ENCODE data around the gene TMEM115. TPM values are rescaled to one million over a fixed set of nuclear protein-coding genes. Genes with fewer than 3 reads are reported as not detected.

Gene TMEM115
- total and polyA plus RNA-seq, 7 experiments from 2014 or later, result 17.7 to 40.9 (median 26.0) TPM

DNA sequence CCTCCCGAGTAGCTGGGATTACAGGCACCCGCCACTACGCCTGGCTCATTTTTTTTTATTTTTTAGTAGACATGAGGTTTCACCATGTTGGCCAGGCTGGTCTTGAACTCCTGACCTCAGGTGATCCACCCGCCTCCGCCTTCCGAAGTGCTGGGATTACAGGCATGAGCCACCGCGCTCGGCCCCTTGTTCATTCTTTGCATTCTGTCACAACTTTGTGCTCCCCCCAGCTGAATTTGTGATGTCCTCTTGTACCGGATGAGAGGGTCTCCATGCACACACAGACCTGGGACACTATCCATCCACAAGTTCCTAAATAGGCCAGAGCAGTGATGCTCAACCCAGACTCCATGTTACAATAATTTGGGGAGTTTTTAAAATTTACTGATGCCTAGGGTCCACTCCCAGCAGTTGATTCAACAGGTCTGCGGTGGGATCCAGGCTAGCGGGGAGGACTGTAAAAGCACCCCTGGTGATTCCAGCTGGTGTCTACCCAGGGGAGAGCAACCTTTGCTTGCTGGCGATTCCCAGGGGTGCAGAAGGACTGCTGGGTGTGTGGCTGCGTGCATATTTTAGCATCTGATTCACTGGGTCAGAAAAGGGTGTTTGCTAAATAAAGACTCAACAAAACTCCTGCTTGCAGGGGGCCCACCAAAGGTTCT, 19.7 kb downstream of the TMEM115 start:
- intact Hi-C loops (cut with micrococcal nuclease), result loop anchor here in 1 of 2 donors (2.0 to 5.0 kb wide), 2 partner anchors 233 to 1333 kb away; partner anchors contain the start of gene TEX264
- peaks cover 0 to 30% (median 0%) of the 10 kb centered on the region in 5 donors for H3K36me3 Mint-ChIP-seq

DNA sequence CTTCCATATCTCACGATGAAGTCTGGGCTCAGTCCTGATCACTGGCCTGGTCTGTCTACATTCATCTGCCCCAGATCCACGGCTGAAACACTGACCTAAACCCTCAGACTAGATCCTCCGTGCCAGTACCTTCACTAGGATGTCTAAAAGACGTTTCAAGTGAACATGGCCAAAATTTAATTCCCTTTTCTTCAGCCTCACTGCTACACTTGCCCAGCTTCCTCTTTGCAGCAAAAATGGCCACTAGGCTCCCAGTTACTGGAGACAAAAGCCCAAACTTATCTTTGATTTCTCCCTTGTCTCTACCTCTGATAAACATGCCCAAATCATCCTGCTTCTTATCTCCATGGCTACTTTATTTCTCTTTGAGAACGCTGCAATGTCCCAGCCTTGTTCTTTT, 20.4 kb downstream of the TMEM115 start:
- ATAC-seq, result no peak
- H3K36me3 Mint-ChIP-seq, result peaks cover 0 to 34% (median 0%) of the 10 kb centered on the region in 5 donors
- H3K27me3 Mint-ChIP-seq, result peaks cover 0 to 3% (median 0%) of the 10 kb centered on the region in 5 donors
- H3K27me3 ChIP-seq (ENCODE audit: control insufficient read depth in 2 of 2, insufficient read depth in 2 of 2, low read length in 2 of 2), result no peaks in the 10 kb centered on the region
- peak overlapping the region; percentile 92 to 97 (median 96) for H3K27ac Mint-ChIP-seq
- peak overlapping the region; percentile 83 for H3K4me3 ChIP-seq (ENCODE audit: low read length)
- peak overlapping the region; percentile 92 for H3K27ac ChIP-seq (ENCODE audit: low read depth, low read length)
- DNase-seq, result no peak
- CTCF ChIA-PET, result interaction anchor here (0.7 to 1.5 kb wide), 3 partner anchors 8 to 47 kb away, joined by 3 to 4 read pairs (median 4); partner anchors contain the start of genes HYAL3, IFRD2 and NAA80
- H3K4me1 Mint-ChIP-seq, result peaks cover 30 to 74% (median 62%) of the 10 kb centered on the region in 7 donors
- no peaks in the 10 kb centered on the region for H3K9me3 ChIP-seq (ENCODE audit: control insufficient read depth in 2 of 3, low read length in 3 of 3)
- H3K36me3 ChIP-seq (ENCODE audit: control insufficient read depth in 2 of 3, insufficient read depth in 3 of 3, low read length in 3 of 3), result peaks cover 0 to 13% (median 0%) of the 10 kb centered on the region in 3 experiments
- POLR2A ChIA-PET, result interaction anchor here (1.0 to 34.0 kb wide), 7 partner anchors 11 to 263 kb away, joined by 3 to 656 read pairs (median 3); partner anchors contain the start of genes CYB561D2, GNAI2, HYAL3 and NAA80
- intact Hi-C loops (cut with micrococcal nuclease), result no loop called here
- H3K9me3 Mint-ChIP-seq, result peaks cover 0 to 3% (median 0%) of the 10 kb centered on the region in 11 donors
- peak overlapping the region; percentile 92 to 97 (median 95) for H3K4me3 Mint-ChIP-seq
- peaks cover 33 to 52% of the 10 kb centered on the region in 2 donors for H3K4me1 ChIP-seq (ENCODE audit: control insufficient read depth in 2 of 2, insufficient read depth in 2 of 2, low read length in 2 of 2)

More for the DNA sequence above, 19.7 kb downstream of the TMEM115 start:
- H3K27me3 ChIP-seq (ENCODE audit: control insufficient read depth in 2 of 2, insufficient read depth in 2 of 2, low read length in 2 of 2), result no peaks in the 10 kb centered on the region
- H3K36me3 ChIP-seq (ENCODE audit: control insufficient read depth in 2 of 3, insufficient read depth in 3 of 3, low read length in 3 of 3), result peaks cover 0 to 10% (median 0%) of the 10 kb centered on the region in 3 experiments
- peaks cover 27 to 45% of the 10 kb centered on the region in 2 donors for H3K4me1 ChIP-seq (ENCODE audit: control insufficient read depth in 2 of 2, insufficient read depth in 2 of 2, low read length in 2 of 2)
- Mint-ChIP-seq H3K9me3 (peaks cover 0 to 3% (median 0%) of the 10 kb centered on the region in 11 donors), H3K27me3 (peaks cover 0 to 3% (median 0%) of the 10 kb centered on the region in 5 donors), H3K4me1 (peaks cover 24 to 69% (median 55%) of the 10 kb centered on the region in 7 donors), H3K27ac (peak overlapping the region; percentile 89 to 97 (median 96)), H3K4me3 (peak overlapping the region; percentile 82 to 97 (median 95))
- no peaks in the 10 kb centered on the region for H3K9me3 ChIP-seq (ENCODE audit: control insufficient read depth in 2 of 3, low read length in 3 of 3)
- H3K4me3 ChIP-seq (ENCODE audit: low read length), result peak overlapping the region; percentile 83
- DNase-seq, result no peak
- POLR2A ChIA-PET, result interaction anchor here (0.9 to 34.0 kb wide), 8 partner anchors 12 to 263 kb away, joined by 3 to 656 read pairs (median 4); partner anchors contain the start of genes C3orf18, CYB561D2, GNAI2 and HYAL3
- no peak for ATAC-seq
- CTCF ChIA-PET, result interaction anchor here (1.6 kb wide), 1 partner anchor 272 kb away, joined by 4 read pairs; the partner anchor contains the start of gene CISH
- H3K27ac ChIP-seq (ENCODE audit: low read depth, low read length), result peak overlapping the region; percentile 69

DNA sequence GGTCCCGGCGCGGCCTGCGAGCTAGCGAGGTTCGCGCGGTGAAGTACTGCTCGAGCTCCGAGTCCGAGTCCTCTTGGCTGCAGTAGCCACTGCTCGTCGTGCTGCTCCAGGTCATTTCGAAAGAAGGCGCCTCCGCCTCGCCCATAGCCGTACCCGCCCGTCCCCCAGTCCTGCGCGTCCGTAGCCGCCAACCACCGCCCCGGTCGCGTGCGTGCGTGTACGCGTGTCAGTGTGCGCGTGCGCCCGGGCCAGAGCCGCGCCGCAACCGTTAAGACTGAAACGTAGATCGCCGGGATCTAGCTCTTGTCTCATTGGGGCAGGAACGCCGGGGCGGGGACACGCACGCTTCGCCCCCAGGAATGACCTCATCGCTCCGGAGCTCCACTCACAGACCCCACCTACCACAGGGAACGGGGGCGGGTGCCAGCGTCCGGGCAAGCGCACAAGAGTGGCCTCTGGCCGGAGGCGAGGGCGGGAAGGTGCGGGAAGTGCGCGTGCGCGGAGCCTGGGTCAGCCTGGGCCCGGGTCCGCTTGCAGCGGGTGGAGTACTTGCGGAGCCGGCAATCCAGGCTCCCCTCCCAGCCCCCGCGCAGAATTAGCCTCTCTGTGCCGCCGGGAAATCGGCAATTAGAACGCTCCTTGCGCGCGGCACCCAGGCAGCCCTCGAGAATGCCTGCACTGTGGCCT, 22.0 kb downstream of the TMEM115 start:
- peaks cover 43 to 58% of the 10 kb centered on the region in 2 donors for H3K4me1 ChIP-seq (ENCODE audit: control insufficient read depth in 2 of 2, insufficient read depth in 2 of 2, low read length in 2 of 2)
- POLR2A ChIA-PET, result interaction anchor here (0.6 to 34.0 kb wide), 27 partner anchors 10 to 1389 kb away, joined by 3 to 656 read pairs (median 4); partner anchors contain the start of genes C3orf18, CYB561D2, GNAI2 and HEMK1
- no peaks in the 10 kb centered on the region for H3K27me3 ChIP-seq (ENCODE audit: control insufficient read depth in 2 of 2, insufficient read depth in 2 of 2, low read length in 2 of 2)
- Mint-ChIP-seq H3K9me3 (peaks cover 0 to 3% (median 0%) of the 10 kb centered on the region in 11 donors), H3K27ac (peak overlapping the region; percentile 92 to 97 (median 96)), H3K36me3 (peaks cover 0 to 39% (median 0%) of the 10 kb centered on the region in 5 donors), H3K27me3 (peaks cover 0 to 3% (median 0%) of the 10 kb centered on the region in 5 donors), H3K4me3 (peak overlapping the region; percentile 92 to 97 (median 95)), H3K4me1 (peaks cover 35 to 73% (median 68%) of the 10 kb centered on the region in 7 donors)
- DNase-seq (peak; percentile 83 to 98 (median 91)), ATAC-seq (peak; percentile 88)
- peak overlapping the region; percentile 83 for H3K4me3 ChIP-seq (ENCODE audit: low read length)
- H3K9me3 ChIP-seq (ENCODE audit: control insufficient read depth in 2 of 3, low read length in 3 of 3), result no peaks in the 10 kb centered on the region
- H3K27ac ChIP-seq (ENCODE audit: low read depth, low read length), result peak overlapping the region; percentile 92
- intact Hi-C loops (cut with micrococcal nuclease), result loop anchor here (1.0 to 2.0 kb wide), 10 partner anchors 8 to 273 kb away; partner anchors contain the start of genes CYB561D2 (in 2 of the 2), HYAL3 (in 2 of the 2), NAA80 (in 2 of the 2) and NPRL2 (in 2 of the 2)
- CTCF ChIA-PET, result interaction anchor here (0.6 to 2.3 kb wide), 9 partner anchors 9 to 207 kb away, joined by 3 to 13 read pairs (median 3); partner anchors contain the start of genes HYAL2 and TUSC2
- H3K36me3 ChIP-seq (ENCODE audit: control insufficient read depth in 2 of 3, insufficient read depth in 3 of 3, low read length in 3 of 3), result peaks cover 0 to 19% (median 0%) of the 10 kb centered on the region in 3 experiments

DNA sequence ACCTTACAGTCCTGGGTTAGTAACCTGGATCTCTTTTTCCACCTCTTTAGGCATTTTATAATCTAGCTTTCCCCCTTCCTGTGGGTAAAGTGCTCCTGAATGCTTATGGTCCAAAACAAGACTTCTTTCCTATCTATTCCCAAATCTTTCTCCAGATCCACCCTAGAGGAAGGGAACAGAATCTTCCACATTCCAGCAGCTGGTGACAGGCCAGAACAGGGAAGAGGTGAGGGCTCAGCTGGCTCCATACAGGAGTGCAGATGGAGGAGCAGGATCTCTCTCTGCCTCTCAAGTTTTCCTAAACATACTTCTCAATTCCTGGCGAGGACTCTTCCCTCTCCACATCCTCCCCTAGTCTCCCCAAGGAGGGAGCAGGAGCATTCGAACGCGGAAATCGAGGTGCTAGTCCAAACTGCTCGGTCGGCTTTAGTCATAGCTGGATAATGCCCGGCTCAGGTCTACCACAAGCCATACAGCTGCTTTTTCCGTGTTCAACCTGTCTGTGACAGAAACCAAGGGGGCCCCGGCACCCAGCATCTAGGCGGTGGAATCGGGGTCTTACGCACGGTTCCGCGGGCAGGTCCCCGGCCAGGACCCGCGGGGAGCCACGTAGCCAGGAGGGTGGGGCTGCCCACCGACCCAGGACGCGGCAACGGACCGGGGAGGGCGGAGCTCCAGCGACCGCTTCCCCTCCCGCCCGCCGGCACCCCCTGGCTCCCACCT, 22.7 kb downstream of the TMEM115 start:
- intact Hi-C loops (cut with micrococcal nuclease), result loop anchor here (1.0 to 2.0 kb wide), 10 partner anchors 8 to 274 kb away; partner anchors contain the start of genes CYB561D2 (in 2 of the 2), HYAL3 (in 2 of the 2), NAA80 (in 2 of the 2) and NPRL2 (in 2 of the 2)

DNA sequence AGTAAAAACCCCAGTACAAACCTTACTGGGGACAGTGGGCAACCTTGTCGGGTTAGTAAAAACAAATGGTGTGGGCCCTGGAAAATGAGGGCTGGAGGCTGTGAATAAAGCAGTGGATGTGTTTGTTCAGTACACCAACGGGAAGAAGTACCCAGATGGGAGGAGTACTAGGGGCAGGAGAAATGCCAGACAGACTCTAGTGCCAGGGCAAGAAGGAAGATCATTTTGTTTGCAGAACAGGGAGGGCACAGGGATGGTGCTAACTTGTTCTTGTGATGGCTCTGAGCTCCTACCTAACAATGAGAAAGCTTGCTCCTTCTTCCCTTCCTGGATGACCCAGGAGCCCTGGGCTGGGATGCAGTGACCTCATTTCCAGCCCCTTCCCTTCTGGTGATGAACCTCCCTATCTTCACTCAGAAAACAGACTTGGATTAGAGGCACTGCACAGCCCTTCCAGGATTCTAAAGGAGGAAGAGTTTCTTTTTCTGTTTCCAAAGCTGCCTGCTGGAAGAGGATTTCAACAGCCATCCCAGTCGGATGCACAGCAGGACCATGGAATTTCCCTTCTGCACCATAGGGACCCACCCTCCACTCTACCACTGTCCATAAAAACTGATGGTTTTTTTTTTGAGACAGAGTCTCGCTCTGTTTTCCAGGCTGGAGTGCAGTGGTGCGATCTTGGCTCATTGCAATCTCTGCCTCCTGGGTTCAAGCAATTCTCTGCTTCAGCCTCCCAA, 24.8 kb downstream of the TMEM115 start:
- Mint-ChIP-seq H3K9me3 (peaks cover 0 to 1% (median 0%) of the 10 kb centered on the region in 11 donors), H3K4me1 (peaks cover 32 to 57% (median 53%) of the 10 kb centered on the region in 7 donors), H3K27me3 (peaks cover 0 to 3% (median 0%) of the 10 kb centered on the region in 5 donors), H3K36me3 (peaks cover 0 to 46% (median 3%) of the 10 kb centered on the region in 5 donors), H3K4me3 (peak overlapping the region in 9 of 10 donors; percentile 19 to 81 (median 57)), H3K27ac (peak overlapping the region; percentile 74 to 94 (median 86))
- intact Hi-C loops (cut with micrococcal nuclease), result no loop called here
- ChIA-PET CTCF (interaction anchor here (1.1 kb wide), 1 partner anchor 10 kb away, joined by 3 read pairs; no protein-coding TSS in a partner anchor), POLR2A (interaction anchor here (0.5 to 34.0 kb wide), 6 partner anchors 11 to 229 kb away, joined by 3 to 656 read pairs (median 3); partner anchors contain the start of genes CYB561D2, HYAL3, NAA80 and NPRL2)
- DNase-seq (no peak), ATAC-seq (no peak)
- H3K27me3 ChIP-seq (ENCODE audit: control insufficient read depth in 2 of 2, insufficient read depth in 2 of 2, low read length in 2 of 2), result no peaks in the 10 kb centered on the region
- no peaks in the 10 kb centered on the region for H3K9me3 ChIP-seq (ENCODE audit: control insufficient read depth in 2 of 3, low read length in 3 of 3)
- H3K27ac ChIP-seq (ENCODE audit: low read depth, low read length), result peak overlapping the region; percentile 53
- peaks cover 3 to 47% (median 18%) of the 10 kb centered on the region in 3 experiments for H3K36me3 ChIP-seq (ENCODE audit: control insufficient read depth in 2 of 3, insufficient read depth in 3 of 3, low read length in 3 of 3)
- H3K4me3 ChIP-seq (ENCODE audit: low read length), result no peak overlapping the region
- peaks cover 36 to 38% of the 10 kb centered on the region in 2 donors for H3K4me1 ChIP-seq (ENCODE audit: control insufficient read depth in 2 of 2, insufficient read depth in 2 of 2, low read length in 2 of 2)

More for the DNA sequence above, 22.7 kb downstream of the TMEM115 start:
- H3K27me3 ChIP-seq (ENCODE audit: control insufficient read depth in 2 of 2, insufficient read depth in 2 of 2, low read length in 2 of 2), result no peaks in the 10 kb centered on the region
- no peaks in the 10 kb centered on the region for H3K9me3 ChIP-seq (ENCODE audit: control insufficient read depth in 2 of 3, low read length in 3 of 3)
- peaks cover 0 to 43% (median 0%) of the 10 kb centered on the region in 5 donors for H3K36me3 Mint-ChIP-seq
- peaks cover 2 to 26% (median 5%) of the 10 kb centered on the region in 3 experiments for H3K36me3 ChIP-seq (ENCODE audit: control insufficient read depth in 2 of 3, insufficient read depth in 3 of 3, low read length in 3 of 3)
- DNase-seq (peak in 1 of 9 donors; percentile 58), ATAC-seq (peak; percentile 43)
- H3K27ac Mint-ChIP-seq, result peak overlapping the region; percentile 92 to 97 (median 96)
- H3K9me3 Mint-ChIP-seq, result peaks cover 0 to 1% (median 0%) of the 10 kb centered on the region in 11 donors
- H3K4me3 Mint-ChIP-seq, result peak overlapping the region; percentile 92 to 97 (median 95)
- H3K4me1 ChIP-seq (ENCODE audit: control insufficient read depth in 2 of 2, insufficient read depth in 2 of 2, low read length in 2 of 2), result peaks cover 43 to 57% of the 10 kb centered on the region in 2 donors
- POLR2A ChIA-PET, result interaction anchor here (0.6 to 34.0 kb wide), 26 partner anchors 9 to 1390 kb away, joined by 3 to 656 read pairs (median 4); partner anchors contain the start of genes C3orf18, CYB561D2, GNAI2 and HEMK1
- H3K27ac ChIP-seq (ENCODE audit: low read depth, low read length), result peak overlapping the region; percentile 92
- peak overlapping the region; percentile 83 for H3K4me3 ChIP-seq (ENCODE audit: low read length)
- H3K4me1 Mint-ChIP-seq, result peaks cover 35 to 70% (median 67%) of the 10 kb centered on the region in 7 donors
- peaks cover 0 to 3% (median 0%) of the 10 kb centered on the region in 5 donors for H3K27me3 Mint-ChIP-seq
- CTCF ChIA-PET, result interaction anchor here (0.6 to 2.3 kb wide), 10 partner anchors 8 to 207 kb away, joined by 3 to 13 read pairs (median 4); partner anchors contain the start of genes HYAL2 and TUSC2
